Lower lobe of right lung (tissue), 2 donors: ENCODE measurements around the gene CTSH. TPM values are rescaled to one million over a fixed set of nuclear protein-coding genes. Genes with fewer than 3 reads are reported as not detected.

Experiments used
- ATAC-seq, 2 donors: fragments of 200-7000 bp; cut with Tn5 transposase; one replicate each; pipeline ENCODE4 v1.9.1; 2020 to 2022; ENCODE audit warnings: mild to moderate bottlenecking in 2 of 2, moderate library complexity in 2 of 2
- DNase-seq: peaks from one replicate; pipeline ENCODE4 v3.0.0-alpha.2; 2020
- H3K27ac ChIP-seq: fragments of 200-600 bp; one replicate; pipeline ENCODE4 v1.8.0; 2022
- H3K27me3 ChIP-seq: fragments of 200-600 bp; one replicate; pipeline ENCODE4 v1.8.0; 2022; ENCODE audit warnings: low read depth
- H3K36me3 ChIP-seq: fragments of 200-600 bp; one replicate; pipeline ENCODE4 v1.8.0; 2022; ENCODE audit warnings: mild to moderate bottlenecking
- H3K4me1 ChIP-seq: fragments of 200-600 bp; one replicate; pipeline ENCODE4 v1.8.0; 2022
- H3K4me3 ChIP-seq: fragments of 200-600 bp; one replicate; pipeline ENCODE4 v1.8.0; 2022; ENCODE audit warnings: mild to moderate bottlenecking
- H3K9me3 ChIP-seq: fragments of 200-600 bp; one replicate; pipeline ENCODE4 v1.8.0; 2022
- CTCF ChIP-seq: fragments of 200-600 bp; IDR thresholded peaks from one replicate; pipeline ENCODE4 v1.8.0; 2022; ENCODE audit warnings: antibody characterized with exemption, mild to moderate bottlenecking
- intact Hi-C: fragments of 100-400 bp; cut with DNase I; formaldehyde crosslinking; loops from one replicate; pipeline ENCODE4 v1.11.0; 2022
- total RNA-seq: library from RNA; stranded (reverse); fragmentation: NEBNext Ultra II Directional; extraction: Animal tissue kit (Norgen Biotek cat#: 25700); gene quantifications from one replicate; pipeline ENCODE4 v1.2.1, GENCODE V29; 2021
- donor health status: DM: no; HTN: yes; CAD: no; lungs with severe emphysema.

CTSH gene
- total RNA-seq, 1 donor from 2014 or later, result 724 TPM

GRCh38 chr15:78960308-78960707 lies 15.5 kb upstream of the CTSH start:
- intact Hi-C loops, result no loop called here
- Histone ChIP-seq H3K36me3 (no peaks in the 10 kb centered on the region), H3K4me1 (no peaks in the 10 kb centered on the region), H3K27me3 (no peaks in the 10 kb centered on the region), H3K9me3 (no peaks in the 10 kb centered on the region), H3K27ac (no peak overlapping the region), H3K4me3 (no peak overlapping the region)
- DNase-seq (no peak), ATAC-seq (no peak)
- no peak for TF ChIP-seq CTCF

GRCh38 chr15:78959360-78959759 lies 14.5 kb upstream of the CTSH start:
- TF ChIP-seq CTCF, result no peak
- H3K4me3 ChIP-seq, result no peak overlapping the region
- DNase-seq (no peak), ATAC-seq (no peak)
- no peak overlapping the region for H3K27ac ChIP-seq
- no peaks in the 10 kb centered on the region for H3K9me3 ChIP-seq
- intact Hi-C loops, result no loop called here
- H3K36me3 ChIP-seq, result no peaks in the 10 kb centered on the region
- no peaks in the 10 kb centered on the region for H3K4me1 ChIP-seq
- no peaks in the 10 kb centered on the region for H3K27me3 ChIP-seq

- DNase-seq (no peak), ATAC-seq (no peak)
- Histone ChIP-seq H3K27ac (no peak overlapping the region), H3K36me3 (no peaks in the 10 kb centered on the region), H3K4me3 (no peak overlapping the region), H3K9me3 (no peaks in the 10 kb centered on the region), H3K4me1 (peaks cover 3% of the 10 kb centered on the region), H3K27me3 (no peaks in the 10 kb centered on the region)
- no peak for TF ChIP-seq CTCF
- intact Hi-C loops, result no loop called here
These were observed 12.7 kb upstream of the CTSH start for GRCh38 chr15:78957416-78958093.

- intact Hi-C loops, result no loop called here
- ATAC-seq (no peak), DNase-seq (no peak)
- Histone ChIP-seq H3K4me1 (peaks cover 10% of the 10 kb centered on the region), H3K4me3 (no peak overlapping the region), H3K27me3 (no peaks in the 10 kb centered on the region), H3K36me3 (no peaks in the 10 kb centered on the region), H3K9me3 (no peaks in the 10 kb centered on the region), H3K27ac (no peak overlapping the region)
- no peak for TF ChIP-seq CTCF
These were observed 12.1 kb upstream of the CTSH start for GRCh38 chr15:78956937-78957336.

- Histone ChIP-seq H3K4me3 (no peak overlapping the region), H3K27me3 (no peaks in the 10 kb centered on the region), H3K27ac (no peak overlapping the region), H3K9me3 (no peaks in the 10 kb centered on the region), H3K4me1 (peaks cover 25% of the 10 kb centered on the region), H3K36me3 (no peaks in the 10 kb centered on the region)
- no peak for TF ChIP-seq CTCF
- intact Hi-C loops, result no loop called here
- ATAC-seq (no peak), DNase-seq (no peak)
These were observed 10.5 kb upstream of the CTSH start for GRCh38 chr15:78955355-78955754.
